Peyer's patch (tissue), 4 donors: ENCODE results near the gene TOX2. TPM values are rescaled to one million over a fixed set of nuclear protein-coding genes. Genes with fewer than 3 reads are reported as not detected.

ENCODE experiments used
- DNase-seq, 3 donors: peaks; one replicate each; pipeline ENCODE4 v3.0.0-alpha.2; 2017 to 2019
- H3K27ac ChIP-seq, 4 donors: fragments of 200-600 bp; sonication (generic); one replicate each; pipeline ENCODE4 v1.5.1; 2016 to 2019
- H3K27me3 ChIP-seq, 2 donors: fragments of 200-600 bp; sonication (generic); one replicate each; pipeline ENCODE4 v1.5.1; 2019
- H3K36me3 ChIP-seq, 3 donors: fragments of 200-600 bp; sonication (generic); one replicate each; pipeline ENCODE4 v1.5.1; 2016 to 2019
- H3K4me1 ChIP-seq, 4 donors: fragments of 200-600 bp; sonication (generic); one replicate each; pipeline ENCODE4 v1.5.1; 2016 to 2019
- H3K4me3 ChIP-seq, 4 donors: fragments of 200-600 bp; sonication (generic); 1 replicate in 3 of 4; 2 replicates in 1 of 4; pipeline ENCODE4 v1.5.1; 2016 to 2019; ENCODE audit warnings: mild to moderate bottlenecking in 1 of 4
- H3K9me3 ChIP-seq, 4 donors: fragments of 200-600 bp; sonication (generic); one replicate each; pipeline ENCODE4 v1.5.1; 2016 to 2019; ENCODE audit warnings: mild to moderate bottlenecking in 1 of 4
- POLR2A ChIP-seq, 2 donors: fragments of 450-650 bp; IDR thresholded peaks; one replicate each; pipeline ENCODE4 v1.5.1; 2017; ENCODE audit warnings: antibody characterized with exemption in 2 of 2, mild to moderate bottlenecking in 2 of 2, moderate library complexity in 2 of 2
- total RNA-seq, 4 donors: library from RNA; depleted of rRNA; stranded (reverse); fragments of >200 nt; gene quantifications; one replicate each; pipeline ENCODE4 v1.1.0, GENCODE V29; 2016
- TF ChIP-seq, protein P1 (sequence below), 6 experiments: fragments of 450-650 bp in 4 of 6; fragments of 200-600 bp in 2 of 6; sonication (generic) in 1 of 6; IDR thresholded peaks; one replicate each; pipeline ENCODE4 v1.5.1; 2017 to 2019; ENCODE audit warnings: antibody characterized with exemption in 6 of 6, mild to moderate bottlenecking in 3 of 6, moderate library complexity in 1 of 6

The TOX2 gene
- total RNA-seq, 4 donors from 2014 or later = 1.9 to 5.8 (median 2.0) TPM

DNA sequence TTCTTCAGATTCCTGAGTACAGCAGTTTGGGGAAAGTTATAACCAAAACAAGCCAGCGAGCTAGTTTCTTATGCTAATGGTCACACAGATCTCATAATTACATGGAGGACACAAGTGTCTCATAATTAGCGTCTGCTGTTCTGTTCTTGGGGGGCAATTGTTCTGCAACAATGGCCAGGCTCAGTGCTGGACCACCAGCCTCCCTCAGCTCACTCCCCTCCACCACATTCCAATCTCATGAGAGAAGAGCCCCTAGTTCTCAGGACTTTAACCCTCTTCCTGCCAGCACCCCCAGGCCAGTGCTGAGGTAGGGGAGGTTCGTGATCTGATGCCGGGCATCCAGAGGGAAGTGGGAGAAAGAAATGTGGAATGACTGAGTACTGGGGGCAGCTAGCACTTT lies 20.2 kb upstream of the TOX2 start:
- no peak overlapping the region for H3K4me3 ChIP-seq
- H3K36me3 ChIP-seq = no peaks in the 10 kb centered on the region
- no peak for DNase-seq
- TF ChIP-seq, protein P1, sequence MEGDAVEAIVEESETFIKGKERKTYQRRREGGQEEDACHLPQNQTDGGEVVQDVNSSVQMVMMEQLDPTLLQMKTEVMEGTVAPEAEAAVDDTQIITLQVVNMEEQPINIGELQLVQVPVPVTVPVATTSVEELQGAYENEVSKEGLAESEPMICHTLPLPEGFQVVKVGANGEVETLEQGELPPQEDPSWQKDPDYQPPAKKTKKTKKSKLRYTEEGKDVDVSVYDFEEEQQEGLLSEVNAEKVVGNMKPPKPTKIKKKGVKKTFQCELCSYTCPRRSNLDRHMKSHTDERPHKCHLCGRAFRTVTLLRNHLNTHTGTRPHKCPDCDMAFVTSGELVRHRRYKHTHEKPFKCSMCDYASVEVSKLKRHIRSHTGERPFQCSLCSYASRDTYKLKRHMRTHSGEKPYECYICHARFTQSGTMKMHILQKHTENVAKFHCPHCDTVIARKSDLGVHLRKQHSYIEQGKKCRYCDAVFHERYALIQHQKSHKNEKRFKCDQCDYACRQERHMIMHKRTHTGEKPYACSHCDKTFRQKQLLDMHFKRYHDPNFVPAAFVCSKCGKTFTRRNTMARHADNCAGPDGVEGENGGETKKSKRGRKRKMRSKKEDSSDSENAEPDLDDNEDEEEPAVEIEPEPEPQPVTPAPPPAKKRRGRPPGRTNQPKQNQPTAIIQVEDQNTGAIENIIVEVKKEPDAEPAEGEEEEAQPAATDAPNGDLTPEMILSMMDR (IDR thresholded peaks at IDR 0.05) = no peak
- no peak for TF ChIP-seq POLR2A (IDR thresholded peaks at IDR 0.05)
- H3K27ac ChIP-seq = no peak overlapping the region
- peaks cover 0 to 4% (median 0%) of the 10 kb centered on the region in 4 donors for H3K9me3 ChIP-seq
- no peaks in the 10 kb centered on the region for H3K27me3 ChIP-seq
- H3K4me1 ChIP-seq = peaks cover 0 to 3% (median 0%) of the 10 kb centered on the region in 4 donors

DNA sequence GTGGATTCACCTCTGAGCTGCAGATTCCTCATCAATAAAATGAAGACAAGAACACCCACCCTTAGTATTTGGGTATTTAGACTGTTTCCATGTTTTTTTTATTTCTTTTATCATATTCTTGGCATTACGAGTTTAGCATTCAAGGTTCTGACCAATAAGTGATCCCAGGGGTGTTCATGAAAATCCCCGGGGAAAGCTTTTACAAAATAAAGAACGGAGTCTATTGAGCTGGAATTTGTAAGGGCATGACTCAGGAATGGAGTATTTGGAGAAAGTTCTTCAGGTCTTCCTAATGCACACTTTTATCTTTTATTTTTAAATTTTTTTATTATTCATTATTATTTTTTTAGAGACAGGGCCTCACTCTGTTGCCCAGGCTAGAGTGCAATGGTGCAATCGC lies 19.4 kb upstream of the TOX2 start:
- H3K4me3 ChIP-seq = no peak overlapping the region
- H3K27ac ChIP-seq = no peak overlapping the region
- H3K36me3 ChIP-seq = no peaks in the 10 kb centered on the region
- no peaks in the 10 kb centered on the region for H3K27me3 ChIP-seq
- DNase-seq = no peak
- TF ChIP-seq, protein P1 (IDR thresholded peaks at IDR 0.05) = no peak
- TF ChIP-seq POLR2A (IDR thresholded peaks at IDR 0.05) = no peak
- H3K9me3 ChIP-seq = no peaks in the 10 kb centered on the region
- peaks cover 0 to 6% (median 0%) of the 10 kb centered on the region in 4 donors for H3K4me1 ChIP-seq

- no peak overlapping the region for H3K4me3 ChIP-seq
- peaks cover 0 to 6% (median 0%) of the 10 kb centered on the region in 4 donors for H3K4me1 ChIP-seq
- no peaks in the 10 kb centered on the region for H3K27me3 ChIP-seq
- TF ChIP-seq POLR2A (IDR thresholded peaks at IDR 0.05) = no peak
- TF ChIP-seq, protein P1 (IDR thresholded peaks at IDR 0.05) = no peak
- H3K27ac ChIP-seq = peak overlapping the region in 1 of 4 donors; percentile 12
- no peaks in the 10 kb centered on the region for H3K9me3 ChIP-seq
- no peak for DNase-seq
- H3K36me3 ChIP-seq = no peaks in the 10 kb centered on the region
Observed at GRCh38 chr20:43899274-43900120, 15.2 kb upstream of the TOX2 start.

- H3K4me3 ChIP-seq = no peak overlapping the region
- peaks cover 0 to 6% (median 0%) of the 10 kb centered on the region in 4 donors for H3K4me1 ChIP-seq
- no peaks in the 10 kb centered on the region for H3K9me3 ChIP-seq
- no peaks in the 10 kb centered on the region for H3K27me3 ChIP-seq
- no peak for TF ChIP-seq POLR2A (IDR thresholded peaks at IDR 0.05)
- TF ChIP-seq, protein P1 (IDR thresholded peaks at IDR 0.05) = no peak
- peak overlapping the region in 1 of 4 donors; percentile 12 for H3K27ac ChIP-seq
- H3K36me3 ChIP-seq = no peaks in the 10 kb centered on the region
- no peak for DNase-seq
Observed at GRCh38 chr20:43900121-43900466, 14.6 kb upstream of the TOX2 start.

- no peaks in the 10 kb centered on the region for H3K9me3 ChIP-seq
- TF ChIP-seq POLR2A (IDR thresholded peaks at IDR 0.05) = no peak
- TF ChIP-seq, protein P1 (IDR thresholded peaks at IDR 0.05) = no peak
- H3K4me1 ChIP-seq = peaks cover 0 to 6% (median 0%) of the 10 kb centered on the region in 4 donors
- no peak overlapping the region for H3K27ac ChIP-seq
- no peak overlapping the region for H3K4me3 ChIP-seq
- no peak for DNase-seq
- H3K27me3 ChIP-seq = no peaks in the 10 kb centered on the region
- H3K36me3 ChIP-seq = no peaks in the 10 kb centered on the region
Observed at GRCh38 chr20:43900496-43900895, 14.2 kb upstream of the TOX2 start.
